Femur (tissue), 1 donor: ENCODE measurements around the gene CFAP46.
"Not testable (repeated sequence)": the region's sequence is repeated elsewhere in the genome, so short reads cannot be mapped to it uniquely, and the experiment has no call there.

ENCODE experiments used
- DNase-seq: peaks from one replicate; pipeline ENCODE4 v3.0.0-alpha.2; 2017

CFAP46 gene

DNA sequence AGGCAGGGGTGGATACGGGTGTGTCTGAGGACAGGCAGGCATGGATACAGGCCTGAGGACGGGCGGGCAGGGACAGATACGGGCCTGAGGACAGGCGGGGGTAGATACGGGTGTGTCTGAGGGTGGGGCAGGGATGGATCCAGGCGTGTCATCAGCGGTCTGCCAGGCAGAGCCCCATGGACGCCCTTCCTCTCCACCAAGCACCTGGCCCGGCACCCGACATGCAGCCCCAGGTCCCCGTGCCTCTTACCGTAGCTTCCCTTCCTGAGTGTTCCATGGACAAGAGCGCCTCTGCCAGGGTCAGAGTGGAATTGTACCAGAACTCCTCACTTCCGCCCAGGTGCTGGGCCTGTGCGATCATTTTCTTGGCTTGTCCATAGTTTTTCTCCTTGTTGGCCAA, 81.8 kb downstream of the CFAP46 start:
- no peak for DNase-seq

DNA sequence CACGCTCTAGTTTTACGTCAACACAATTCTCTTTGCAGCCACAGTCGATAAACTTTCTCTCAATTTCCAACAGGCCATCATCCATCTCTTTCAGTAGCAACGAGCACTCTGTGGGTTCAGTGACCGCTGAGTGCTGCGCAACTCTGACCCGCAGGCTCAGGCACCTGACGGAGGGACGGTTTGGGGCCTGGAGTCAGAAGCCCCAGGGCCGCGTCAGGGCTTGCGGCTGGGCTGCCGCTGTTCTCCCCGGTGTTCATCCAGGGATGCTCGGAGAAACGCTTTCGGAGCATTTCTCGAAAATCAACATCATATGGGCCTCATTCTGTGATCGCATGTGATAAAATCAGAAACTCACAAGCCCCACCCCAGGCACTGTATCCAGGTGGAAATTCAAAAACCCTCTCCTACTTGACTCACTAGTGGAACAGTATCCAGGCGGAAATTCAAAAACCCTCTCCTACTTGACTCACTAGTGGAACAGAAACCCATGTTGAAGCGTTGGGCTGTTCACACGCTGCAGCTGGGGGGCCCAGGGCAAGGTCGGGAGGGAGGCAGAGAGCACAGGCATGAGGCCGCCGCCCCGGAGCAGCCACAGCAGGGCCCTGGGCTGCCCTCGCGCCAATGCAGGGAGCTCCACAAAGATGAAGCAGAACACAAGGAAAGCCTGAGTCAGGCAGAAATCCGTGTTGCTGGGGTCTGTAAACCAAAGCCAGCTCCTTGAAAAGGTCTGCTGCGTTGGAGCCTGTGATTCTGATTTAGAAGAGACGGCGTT, 83.1 kb downstream of the CFAP46 start:
- peak; percentile 10 for DNase-seq

DNA sequence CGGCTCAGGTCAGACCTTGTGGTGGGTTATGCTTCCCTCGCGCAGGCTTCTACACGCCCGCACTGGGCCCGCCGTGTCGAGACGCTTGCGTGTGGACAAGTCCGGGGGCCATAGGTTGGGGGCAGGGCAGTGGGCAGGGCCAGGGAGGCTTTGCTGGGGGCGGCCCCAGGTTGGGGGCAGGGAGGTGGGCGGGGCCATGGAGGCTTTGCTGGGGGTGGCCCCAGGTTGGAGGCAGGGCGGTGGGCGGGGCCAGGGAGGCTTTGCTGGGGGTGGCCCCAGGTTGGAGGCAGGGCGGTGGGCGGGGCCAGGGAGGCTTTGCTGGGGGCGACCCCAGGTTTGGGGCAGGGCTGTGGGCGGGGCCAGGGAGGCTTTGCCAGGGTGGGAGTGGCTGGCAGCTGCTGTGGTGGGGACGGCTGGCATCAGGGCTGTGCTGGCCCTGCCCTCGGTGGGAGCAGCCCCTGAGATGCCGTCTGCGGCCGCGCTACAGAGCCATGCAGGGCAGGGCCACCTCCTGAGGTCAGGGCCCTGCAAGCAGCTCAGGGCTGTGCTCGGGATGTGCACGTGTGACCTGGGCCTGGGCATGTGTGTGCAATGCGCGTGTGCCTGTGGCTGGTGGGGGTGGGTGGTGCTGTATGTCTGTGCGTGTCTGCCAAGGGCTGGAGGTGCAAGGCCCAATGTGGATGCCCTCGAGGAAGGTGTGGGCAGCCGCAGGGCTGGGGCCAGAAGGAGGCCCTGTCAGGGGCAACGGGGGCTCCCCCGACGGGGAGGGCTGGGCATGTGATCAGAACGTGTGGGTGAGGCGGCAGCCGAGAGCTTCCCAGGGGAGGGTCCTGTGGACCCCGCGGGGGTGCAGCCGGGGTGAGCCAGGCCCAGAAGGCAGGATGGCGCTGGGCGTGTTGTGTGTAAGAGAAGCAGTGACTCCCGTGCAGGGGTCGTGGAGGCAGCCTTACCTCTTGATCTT, 84.0 kb downstream of the CFAP46 start:
- DNase-seq = peak; percentile 8

DNA sequence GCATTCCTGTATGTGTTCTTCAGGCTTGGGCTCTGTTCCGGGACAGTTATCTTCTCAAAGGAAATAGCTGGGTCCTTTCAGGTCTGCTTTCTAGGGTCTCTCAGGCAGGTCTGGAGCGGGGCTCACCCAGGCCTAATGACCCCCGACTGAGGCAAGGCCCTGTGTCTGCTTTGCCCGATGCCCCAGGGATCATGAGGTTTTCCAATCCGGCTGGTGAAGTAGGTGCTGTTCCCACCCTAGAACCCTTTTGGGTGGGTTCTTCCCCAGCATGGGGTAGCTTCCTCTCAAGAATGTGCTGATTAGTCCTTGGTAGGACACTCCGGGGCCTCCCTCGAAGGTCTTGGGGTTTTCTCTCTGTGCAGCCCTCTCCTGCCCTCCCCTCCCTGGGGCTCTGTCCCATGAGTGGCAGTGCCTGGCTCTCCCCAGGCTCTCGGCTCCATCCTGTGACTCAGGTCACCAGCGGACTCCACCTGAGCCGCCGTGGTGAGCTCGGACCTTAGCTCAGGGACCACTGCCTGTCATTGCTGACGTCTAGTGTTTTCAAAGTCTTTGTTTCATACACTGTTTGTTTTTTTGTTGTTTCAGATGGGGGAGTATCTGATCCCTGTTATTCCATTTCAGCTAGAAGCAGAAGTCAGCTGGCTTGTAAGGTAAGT, 85.4 kb downstream of the CFAP46 start:
- peak; percentile 1 for DNase-seq

DNA sequence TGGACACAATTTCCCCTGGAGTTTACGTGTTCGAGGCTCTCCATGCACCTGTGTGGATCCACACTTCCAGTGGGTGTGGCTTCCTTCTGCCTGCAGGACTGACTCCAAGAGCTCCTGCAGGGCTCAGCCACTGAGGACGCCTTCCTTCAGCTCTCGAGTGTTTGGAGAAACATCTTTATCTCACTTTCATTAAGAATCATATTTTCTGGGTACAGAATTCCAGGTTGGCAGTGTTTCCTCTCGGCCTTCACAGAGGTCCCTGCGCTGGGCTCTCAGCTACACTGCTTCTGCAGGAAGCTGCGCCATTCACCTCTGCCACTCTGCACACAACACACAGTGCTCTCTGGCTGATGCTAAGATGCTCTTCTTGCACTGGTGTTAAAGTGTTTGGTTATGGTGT, 86.5 kb downstream of the CFAP46 start:
- no peak for DNase-seq

DNA sequence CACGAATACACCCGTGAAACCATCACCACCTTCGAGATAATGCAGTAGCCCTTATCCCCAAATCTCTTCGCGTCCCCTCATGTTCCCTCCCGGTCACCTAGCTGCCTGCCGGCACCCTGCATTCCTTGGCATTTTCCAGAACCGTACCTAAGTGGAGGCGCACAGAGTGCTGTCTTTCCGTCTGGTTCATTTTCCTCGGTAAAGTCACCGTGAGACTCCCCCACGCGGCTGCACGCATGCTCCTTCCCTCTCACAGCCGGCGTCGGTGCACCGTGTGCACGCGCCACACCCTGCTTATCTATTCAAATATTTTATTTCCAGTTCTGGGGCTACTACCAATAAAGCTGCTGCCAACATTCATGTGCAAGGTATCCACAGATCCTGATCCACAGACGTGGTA, 90.9 kb downstream of the CFAP46 start:
- no peak for DNase-seq

DNA sequence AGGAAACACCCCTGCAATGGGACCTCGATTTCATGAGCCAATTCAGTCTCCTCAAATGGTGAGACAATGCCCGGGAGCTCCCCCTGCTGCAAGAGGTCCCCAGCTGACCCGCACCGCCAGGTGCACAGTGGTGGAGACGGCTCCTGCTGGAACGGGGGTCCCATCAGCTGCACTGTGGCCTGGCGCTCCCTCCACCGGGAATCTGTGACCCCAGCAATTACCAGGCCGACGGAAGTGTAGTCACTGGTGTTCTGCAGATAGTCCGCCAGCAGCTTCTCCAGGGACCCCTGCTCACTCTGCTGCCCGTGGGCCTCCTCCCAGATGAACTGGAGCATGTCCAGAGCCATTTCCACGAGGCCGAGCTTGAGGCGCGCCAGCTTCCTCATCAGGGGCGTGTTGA, 91.5 kb downstream of the CFAP46 start:
- no peak for DNase-seq

DNA sequence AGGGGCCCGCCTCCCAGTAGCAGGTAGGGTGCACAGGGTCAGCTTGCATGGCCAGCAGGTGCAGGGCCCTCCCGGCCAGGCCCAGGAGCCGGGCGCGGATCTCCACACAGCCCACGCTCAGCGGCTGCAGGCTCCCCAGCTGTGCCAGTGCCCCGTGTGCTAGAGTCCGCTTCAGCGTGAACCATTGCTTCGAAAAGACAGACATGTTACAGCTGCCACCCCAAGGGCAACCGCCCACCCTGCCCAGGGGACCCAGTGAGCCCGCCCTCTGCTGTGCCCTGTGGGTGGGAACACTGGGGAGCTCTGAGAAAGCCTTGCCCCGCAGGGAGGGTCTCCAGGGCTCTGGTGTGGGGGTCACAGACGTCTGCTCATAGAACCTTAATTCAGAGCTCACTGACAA, 92.1 kb downstream of the CFAP46 start:
- DNase-seq = no peak

DNA sequence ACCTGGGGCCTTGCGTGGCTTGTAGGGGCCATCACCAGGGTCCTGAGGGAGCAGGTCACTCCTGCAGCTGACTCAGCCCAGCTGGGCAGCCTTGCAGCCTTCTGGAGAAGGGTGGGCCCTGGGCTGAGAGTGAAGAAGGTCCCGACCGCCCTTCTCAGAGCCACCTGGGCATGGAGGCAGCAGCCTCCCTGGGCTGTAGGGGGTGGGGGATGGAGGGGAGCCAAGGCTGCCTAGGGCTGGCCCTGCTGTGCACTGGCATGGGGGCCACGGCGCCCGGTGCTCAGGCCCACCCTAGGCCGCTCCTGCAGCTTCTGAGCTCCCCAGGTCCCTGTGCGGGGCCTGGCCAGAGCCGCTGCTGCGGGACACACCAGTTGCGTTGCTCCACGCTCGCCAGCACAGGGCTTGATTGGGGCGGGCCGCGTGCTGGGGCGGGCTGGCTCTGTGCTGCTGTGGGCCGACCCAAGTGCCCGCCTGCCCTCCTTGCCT, 92.8 kb downstream of the CFAP46 start:
- peak; percentile 13 for DNase-seq

DNA sequence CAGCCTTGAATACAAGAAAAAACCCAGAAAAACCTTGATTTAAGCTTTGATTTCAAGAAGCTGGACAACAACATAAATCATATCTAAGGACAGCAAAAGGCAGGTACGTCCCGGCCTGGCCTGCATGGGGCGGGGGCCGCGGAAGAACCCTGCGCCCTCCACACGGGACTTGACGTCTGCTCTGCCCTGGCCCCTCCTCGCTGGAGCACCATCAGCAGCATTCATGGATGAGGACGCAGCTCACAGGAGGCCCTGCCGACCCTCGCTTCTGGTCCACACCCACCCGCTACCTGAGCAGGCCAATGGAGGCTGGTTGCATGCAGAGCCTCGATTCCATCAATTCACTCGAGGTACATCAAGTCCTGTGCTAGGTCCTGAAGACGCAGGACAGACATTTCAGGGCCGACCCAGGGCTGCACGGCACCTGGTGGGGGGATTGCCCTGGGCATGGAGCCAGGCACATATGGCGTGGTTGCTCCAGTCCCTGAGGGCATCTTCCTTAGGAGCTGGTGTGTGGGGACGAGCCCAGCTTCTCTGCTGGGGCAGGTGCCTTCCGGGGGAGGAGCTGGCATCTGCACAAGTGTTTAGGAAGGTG, 93.3 kb downstream of the CFAP46 start:
- DNase-seq = no peak

DNA sequence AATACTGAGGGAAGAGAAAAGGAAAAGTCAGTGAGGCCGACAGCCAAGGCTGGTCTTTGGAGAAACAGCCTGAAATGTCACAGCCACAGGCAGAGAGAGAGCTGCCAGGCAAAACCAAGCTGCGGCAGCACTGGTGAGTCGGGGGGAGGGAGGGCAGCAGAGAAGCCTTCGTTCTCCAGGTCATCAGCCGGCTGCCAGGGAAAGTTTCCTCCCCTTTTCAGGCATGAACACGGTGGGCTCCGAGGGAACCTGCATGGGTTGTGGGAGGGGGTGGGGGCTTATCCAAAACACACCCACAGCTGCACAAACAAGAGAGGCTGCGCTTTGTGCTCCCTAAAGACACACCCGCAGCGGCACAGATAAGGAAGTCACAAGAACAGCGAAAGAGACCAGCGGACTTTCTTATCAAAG, 94.1 kb downstream of the CFAP46 start:
- DNase-seq = no peak

DNA sequence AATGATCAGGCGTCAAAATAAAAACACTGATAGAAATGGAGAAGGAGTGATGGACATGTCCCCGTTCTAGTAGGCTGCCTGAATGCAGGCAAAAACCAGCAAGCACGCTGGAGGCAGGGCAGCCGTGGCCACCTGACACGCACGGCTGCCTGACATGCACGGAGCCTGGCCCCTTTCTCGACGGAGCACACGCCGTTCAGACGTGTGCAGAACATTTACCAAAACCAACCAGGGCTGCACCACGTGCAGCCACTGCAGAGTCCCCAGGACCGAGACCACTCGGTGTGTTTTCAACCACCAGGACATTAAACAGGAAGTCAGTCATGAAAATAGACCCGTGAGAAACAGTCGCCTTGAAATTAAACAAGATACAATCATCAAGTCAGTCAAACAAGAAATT, 94.5 kb downstream of the CFAP46 start:
- DNase-seq = no peak

DNA sequence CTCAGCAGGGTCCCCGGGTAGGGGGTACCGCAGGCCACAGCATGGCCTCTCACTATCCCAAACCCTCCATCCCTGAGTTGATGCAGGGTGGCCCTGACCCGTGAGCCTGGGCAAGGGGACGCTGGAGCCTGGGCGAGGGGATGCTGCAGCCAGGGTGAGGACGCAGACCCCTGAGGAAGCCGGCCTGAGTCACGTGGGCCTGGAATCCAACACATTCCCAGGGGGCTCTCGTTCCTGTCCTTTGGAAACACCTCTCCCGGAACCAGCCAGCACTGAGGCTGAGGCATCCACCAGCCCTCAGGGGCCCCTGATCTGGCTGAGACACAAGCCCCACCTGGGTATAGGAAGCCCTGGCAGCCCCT, 95.0 kb downstream of the CFAP46 start:
- DNase-seq = peak; percentile 1

DNA sequence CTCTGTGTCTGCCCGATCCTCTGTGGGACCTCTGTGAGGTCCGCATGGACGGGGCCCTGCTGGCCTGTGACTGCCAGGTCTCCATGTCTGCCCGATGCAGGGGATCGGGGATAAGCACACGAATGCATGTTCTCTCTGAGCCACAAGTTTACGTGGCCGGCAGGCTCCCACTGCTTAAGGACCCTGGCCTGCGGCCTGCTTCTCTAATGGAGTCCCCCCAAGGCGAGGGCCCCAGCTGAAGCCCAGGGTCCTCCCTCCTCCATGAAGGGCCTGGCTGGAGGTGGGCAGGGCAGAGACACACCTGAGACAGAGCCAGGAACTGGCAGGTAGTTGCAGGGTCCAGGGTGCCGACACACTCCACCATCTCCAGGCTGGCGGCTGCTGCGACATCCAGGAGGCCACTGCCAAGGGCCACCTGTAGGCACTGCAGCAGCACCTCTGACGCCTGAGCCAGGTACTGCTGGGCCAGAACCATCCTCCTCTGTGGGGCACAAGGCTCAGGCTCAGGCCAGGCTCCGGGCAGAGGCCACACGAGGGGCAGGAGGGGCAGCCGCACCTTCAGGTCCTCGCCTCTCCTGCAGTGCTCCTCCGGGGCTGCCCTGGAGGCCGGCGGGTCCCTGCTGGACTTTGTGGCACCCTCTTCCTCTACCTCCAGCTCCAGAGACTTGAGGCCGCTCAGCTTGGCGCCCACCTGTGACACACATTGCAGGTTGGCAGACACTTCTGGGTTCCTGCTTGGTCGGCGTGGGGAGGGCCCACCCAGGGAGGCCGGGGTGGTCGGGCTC, 95.5 kb downstream of the CFAP46 start:
- DNase-seq = peak; percentile 8

DNA sequence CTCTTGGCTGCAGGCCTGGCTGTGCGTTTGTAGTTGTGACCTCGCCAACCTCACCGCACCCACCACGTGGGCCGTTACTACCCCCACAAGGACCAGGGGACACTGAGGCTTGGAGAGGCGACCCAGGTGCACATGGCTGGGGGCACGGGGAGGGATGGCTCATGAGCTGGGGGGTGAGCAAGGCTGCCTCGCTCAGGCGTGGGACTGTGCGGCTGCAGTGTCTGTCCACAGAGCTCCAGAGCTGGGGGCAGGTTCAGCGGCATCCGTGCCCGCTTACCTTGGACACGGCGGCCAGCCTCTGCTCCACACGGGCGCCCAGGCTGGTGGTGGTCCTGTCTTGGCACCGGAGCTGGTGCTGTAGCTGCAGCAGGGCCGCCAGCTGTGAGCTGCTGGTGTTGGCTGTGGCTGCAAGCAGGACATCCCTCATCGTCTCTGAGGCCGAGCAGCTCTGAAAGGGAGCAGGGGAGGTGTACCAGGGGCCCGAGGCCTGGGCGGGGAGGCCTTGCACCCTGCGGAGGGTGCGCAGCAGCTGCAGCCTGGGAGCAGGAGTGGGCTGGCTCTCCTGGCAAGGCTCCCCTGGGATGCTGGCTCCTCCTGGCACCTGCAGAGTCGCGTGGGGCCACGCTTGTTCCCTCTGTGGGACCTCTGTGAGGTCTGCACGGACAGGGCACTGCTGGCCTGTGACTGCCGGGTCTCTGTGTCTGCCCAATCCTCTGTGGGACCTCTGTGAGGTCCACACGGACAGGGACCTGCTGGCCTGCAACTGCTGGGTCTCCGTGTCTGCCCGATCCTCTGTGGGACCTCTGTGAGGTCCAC, 96.4 kb downstream of the CFAP46 start:
- peak; percentile 10 for DNase-seq

DNA sequence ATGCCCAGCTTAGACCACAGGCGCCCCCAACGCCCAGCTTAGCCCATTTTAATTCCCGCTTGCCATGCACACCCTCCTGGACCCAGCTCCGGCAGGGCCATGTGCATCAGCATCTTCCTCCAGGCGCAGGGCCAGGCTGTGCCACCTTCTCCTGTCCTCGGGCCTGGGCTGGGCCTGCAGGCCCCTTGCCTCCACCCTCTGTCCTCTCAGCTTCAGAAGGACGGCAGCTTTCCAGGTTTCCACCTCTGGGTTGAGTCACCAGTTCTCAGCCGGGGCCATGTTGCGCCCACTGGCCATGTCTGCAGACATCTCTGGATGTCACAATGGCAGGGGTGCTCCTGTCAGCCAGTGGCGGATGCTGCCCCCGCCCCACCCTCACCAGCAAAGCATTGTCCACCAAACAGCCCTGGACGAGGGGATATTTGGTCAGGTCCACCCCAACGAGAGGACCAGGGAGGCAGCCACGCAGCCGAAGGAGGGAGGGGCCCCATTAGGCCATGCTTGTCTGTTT, 97.3 kb downstream of the CFAP46 start:
- peak; percentile 6 for DNase-seq

DNA sequence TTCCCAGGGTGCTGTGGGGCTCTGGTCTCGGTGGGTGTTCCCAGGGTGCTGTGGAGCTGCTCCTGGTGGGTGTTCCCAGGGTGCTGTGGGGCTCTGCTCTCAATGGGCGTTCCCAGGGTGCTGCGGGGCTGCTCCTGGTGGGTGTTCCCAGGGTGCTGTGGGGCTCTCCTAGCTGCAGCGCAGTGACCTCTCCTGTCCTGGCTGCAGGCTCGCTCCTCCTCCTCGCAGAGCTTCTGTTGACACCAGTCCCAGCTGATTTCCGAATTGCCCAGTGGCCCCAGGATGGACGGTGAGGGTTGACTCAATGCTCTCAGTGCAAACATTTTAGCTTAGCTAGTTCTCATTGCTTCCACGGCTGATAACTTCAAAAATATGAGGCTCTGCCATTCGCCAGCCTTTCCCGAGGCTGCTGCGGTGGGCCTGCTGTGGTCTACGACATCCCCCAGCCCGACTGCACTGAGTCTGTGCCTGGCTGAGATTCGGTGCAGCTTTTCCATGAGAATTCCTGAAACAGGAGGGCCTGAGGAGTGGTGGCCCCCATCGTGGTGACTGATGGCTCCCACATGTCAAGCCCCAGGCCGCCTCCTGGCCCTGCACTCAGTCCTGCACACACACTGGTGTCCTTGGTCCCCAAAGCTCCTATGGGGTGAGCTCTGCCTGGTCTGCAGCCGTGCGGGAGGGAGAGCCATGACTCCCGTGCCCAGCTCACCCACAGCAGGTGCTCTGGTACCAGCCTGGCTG, 98.1 kb downstream of the CFAP46 start:
- no peak for DNase-seq

DNA sequence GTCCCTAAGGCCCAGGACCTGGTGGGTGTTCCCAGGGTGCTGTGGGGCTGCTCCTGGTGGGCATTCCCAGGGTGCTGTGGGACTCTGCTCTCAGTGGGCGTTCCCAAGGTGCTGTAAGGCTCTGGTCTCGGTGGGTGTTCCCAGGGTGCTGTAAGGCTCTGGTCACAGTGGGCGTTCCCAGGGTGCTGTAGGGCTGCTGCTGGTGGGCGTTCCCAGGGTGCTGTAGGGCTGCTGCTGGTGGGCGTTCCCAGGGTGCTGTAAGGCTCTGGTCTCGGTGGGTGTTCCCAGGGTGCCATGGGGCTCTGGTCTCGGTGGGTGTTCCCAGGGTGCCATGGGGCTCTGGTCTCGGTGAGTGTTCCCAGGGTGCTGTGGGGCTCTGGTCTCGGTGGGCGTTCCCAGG, 99.1 kb downstream of the CFAP46 start:
- DNase-seq = not testable (repeated sequence)

DNA sequence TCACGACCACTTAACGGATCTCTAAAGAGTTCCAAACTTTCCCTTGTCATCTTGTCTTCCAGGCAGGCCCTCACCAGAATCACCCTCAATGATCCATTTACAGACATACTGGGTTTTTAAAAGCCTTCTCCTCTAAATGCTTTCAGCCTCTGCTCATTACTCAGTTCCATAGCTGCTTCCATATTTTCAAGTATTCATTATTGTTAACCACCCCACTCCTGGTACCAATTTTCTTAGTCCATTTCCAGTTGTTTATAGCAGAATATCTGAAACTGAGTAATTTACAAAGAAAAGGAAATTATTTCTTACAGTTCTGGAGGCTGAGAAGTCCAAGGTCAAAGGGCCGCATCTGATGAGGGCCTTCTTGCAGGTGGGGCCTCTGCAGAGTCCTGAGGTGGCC, 100.0 kb downstream of the CFAP46 start:
- no peak for DNase-seq

DNA sequence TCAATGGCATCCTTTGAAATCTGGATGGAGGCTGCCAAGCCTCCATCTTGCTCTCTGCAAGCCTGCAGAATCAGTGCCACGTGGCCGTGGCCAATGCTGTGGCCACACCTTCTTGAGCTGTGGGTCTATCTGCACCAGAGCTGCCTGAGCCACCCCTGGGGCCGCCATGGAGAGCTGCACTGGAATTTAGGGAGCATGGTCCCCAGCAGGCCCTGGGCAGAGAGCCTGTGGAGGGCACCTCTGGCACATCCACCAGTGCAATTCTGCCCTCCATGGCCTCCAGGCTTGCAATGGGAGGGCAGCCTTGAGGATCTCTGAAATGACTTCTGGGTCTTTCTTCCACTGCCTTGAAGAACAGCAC, 100.8 kb downstream of the CFAP46 start:
- no peak for DNase-seq
